Activated CD4-positive, alpha-beta T cell treated with anti-CD3 and anti-CD28 coated beads, Interleukin-2, Interleukin-4, amounts not matched to agents 100 ng/mL and 50 ng/mL, durations not matched to agents 16 hours and 8 hours (primary cell): ENCODE data around the gene PPFIBP2.

ENCODE experiments used
- DNase-seq: peaks from one replicate; pipeline ENCODE4 v3.0.0-alpha.2; 2020; ENCODE audit warnings: low spot score

Gene PPFIBP2

DNA sequence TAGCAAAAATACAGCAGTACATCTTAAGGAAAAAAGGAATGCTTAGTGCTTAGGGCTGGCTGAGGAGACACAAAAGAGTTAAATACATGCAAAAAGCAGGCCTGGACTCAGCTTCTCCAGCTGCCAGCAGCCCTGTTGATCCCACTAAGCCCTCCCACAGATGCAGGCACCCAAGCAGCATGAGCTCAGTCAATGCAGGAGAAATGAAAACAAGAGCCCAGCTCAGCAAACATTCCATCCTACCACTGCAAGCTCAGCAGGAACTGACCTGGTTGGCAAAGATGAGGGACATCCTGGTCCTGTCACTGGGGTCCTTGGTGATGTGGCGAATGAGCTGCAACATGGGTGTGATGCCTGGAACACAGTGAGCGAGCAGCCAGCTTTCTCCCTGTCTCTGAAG lies 153.7 kb downstream of the PPFIBP2 start:
- DNase-seq, result no peak

DNA sequence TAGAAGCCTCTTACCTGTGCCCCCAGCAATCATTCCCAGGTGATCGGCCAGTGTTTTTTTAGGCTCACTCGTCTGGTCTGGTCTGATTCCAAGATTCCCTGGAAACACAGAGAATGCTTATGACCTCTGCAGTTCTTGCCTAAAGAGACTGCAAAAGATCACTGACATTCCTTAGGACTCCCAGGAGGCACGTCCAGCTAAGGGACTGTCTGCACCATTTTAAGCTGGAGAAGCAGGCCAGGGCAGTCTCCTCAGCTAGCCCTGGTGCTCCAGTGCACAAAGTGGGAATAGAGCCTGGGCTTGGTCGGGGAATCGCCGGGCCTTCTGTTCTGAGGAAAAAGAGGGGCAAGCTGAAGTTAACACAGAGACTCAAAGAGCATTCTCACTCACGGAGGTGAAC lies 154.7 kb downstream of the PPFIBP2 start:
- no peak for DNase-seq

DNA sequence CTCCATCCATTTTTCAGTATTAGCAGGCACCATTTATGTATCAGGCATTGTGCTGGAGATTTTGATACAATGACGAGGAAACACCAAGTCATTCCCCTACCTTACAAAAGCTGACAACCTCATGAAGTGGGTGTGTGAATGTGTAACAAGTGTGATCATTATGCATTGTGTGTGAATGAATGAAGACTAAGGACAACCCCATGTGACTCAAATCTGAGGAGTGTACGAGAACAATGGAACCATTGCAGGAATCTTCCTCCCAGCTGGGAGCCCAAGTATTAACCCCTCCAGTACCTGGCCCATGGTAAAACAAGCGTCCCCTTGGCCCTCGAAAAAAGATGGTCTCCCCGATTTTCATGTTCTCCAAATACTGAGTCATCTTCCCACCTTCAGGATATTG lies 155.1 kb downstream of the PPFIBP2 start:
- DNase-seq, result no peak

DNA sequence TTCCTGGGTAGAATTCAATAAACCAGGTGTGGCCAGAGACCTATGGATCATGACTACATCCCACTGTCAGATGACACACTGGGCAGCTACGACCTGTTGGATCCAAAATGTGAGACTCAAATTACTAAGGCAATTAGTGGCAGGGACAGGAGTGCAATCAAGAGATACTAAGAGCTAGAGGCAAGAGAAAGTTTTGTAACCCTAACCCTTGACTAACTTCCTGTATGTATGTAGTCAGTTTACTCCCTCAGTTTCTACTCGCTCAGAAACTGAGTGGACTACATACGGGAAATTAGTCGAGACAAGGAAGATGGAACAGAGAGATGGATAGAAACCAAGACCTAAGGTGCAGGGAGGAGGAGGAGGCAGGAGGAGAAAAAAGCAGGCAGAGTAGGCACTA lies 156.8 kb downstream of the PPFIBP2 start:
- DNase-seq, result no peak

DNA sequence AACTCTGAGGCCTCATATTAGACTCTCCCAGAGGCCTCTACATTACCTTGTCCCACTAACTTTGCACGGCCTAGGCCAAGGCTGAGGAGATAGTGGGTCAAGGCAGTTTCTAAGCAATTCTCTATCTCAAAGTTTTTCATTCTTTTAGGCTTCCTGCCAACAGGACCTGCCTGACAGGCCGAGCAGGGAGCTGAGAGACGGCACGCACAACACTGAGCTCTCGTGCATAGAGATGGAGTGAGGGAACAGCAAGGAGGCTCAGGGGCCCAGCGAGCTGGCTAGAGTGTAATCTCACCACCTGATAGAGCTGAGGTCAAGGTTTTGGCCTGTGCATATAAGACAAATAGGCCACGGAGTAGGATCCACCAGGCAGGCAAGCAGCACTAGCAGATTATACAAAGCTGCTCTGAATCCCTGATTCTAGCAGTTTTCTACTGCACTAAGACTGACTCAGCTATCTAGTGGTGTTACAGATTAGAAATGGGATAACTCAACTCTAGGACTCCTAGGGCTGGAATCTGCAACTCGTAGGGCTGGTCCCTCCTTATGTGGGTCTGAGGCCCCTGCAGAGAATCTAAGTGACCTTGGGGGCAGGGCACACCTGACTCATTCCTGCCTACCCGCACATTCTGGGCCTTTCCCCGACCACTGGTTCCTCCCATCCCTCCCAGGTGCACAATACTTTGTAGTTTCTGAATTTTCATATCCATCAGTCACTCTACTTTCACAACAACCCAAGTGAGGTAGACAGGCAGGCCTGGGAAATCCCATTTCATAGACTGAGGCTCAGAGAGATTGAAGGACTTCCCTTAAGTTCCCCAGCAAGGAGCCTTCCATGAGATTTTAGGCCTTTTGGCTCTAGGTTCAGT lies 157.8 kb downstream of the PPFIBP2 start:
- DNase-seq, result no peak

DNA sequence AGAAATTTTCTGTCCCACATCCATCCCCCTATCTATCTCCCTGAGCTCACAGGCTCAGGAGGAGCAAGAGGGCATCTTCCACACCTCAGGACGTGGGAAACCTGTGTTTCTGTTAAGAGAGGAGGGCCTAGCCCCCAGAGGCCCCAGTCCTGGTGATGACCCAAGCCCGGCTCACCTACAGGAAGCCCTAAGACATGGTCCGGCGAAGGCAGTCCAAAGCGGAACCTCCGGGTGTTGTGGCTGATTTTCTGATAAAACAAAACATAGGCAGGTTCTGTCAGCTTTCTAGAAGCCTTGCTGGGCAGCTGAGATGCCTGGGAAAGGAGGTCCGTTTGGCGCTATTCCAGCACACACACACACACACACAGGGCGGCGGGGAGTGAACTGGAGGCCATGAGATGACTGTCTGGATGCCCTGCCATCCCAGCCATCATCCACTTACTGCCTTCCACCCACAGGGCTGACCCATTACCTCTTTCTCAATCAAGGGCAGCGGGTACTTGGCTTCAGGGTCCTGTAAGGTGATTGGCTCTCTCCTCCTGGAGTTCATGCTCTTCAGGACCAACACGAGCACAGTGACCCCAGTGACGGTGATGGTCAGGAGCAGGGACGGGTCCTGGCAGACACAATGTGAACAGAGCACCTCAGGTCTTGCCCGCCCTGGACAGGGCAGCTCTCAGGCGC lies 158.6 kb downstream of the PPFIBP2 start:
- DNase-seq, result no peak

DNA sequence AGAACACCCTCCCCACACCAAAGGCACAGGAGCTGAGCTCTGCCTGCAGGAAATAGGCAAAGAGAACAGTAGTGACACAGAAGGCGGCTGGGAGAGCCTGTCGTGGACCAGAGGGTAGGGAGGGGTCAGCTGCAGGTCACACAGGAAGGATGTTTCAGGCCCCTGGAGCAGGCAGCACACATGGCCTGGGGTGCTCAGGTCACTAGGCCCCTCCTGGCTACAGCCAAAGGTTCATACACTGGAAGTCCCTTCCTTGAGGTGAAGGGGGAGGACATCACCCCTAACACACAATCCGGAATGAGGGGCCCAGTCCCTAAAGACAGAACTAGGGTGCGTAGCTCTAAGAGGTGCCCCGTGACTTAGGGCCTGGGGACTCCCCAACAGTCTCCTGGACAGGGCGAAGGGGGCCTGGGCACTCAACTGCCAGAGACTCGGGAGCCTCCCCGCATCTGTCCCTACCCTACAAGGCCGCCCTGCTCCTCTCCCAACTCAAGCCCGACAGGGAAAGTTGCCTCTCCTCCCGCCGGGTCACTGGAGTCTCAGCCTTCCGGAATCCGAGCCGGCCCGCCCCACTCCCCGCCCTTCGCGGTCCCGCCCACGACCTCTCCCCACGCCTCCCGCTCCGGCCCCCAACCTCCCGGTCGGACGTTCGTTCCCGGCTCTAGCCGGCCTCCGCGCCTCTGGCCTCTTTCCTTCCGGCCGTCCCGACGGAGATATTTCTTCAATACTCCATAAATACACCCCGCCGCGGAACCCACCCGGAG lies 159.3 kb downstream of the PPFIBP2 start, which contains the start of gene CYB5R2:
CYB5R2 (minus strand) TSS at position 541 of the 764 bp plus-strand sequence. CDS start 675 bp downstream, outside the sequence.
- no peak for DNase-seq

DNA sequence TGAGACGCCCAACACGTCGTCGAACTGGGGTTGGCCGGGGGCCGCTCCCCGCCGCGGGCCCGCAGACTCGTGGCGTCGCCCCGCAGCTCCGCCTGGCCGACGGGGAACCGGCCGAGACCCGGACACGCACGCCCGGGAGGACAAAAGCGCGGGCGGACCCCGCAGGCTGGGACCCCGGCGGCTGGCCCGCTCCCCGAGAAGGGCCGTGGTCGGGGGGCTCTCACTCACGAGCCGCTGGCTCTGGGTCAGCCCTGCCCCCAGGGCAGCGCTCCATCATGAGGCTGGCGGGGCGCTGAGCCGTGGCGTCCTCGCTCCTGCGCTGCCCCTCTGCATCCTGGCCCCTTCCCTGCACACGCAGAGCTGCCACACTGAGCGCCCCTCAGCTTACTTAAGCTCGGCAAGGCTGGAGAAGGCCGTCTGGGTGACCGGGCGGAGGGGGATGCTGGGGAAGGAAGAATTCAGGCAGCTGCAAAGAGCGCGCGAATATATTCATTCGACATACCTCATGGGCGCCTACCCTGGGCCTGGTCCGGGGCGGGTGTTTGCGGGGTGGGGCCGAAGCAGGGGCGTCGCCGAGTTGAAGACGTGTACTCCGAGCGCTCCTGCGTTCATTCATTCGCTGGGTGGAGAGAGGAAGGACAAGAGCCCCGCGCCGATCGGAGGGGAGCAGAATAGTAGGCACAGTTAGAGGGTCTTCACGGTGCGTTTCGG lies 160.1 kb downstream of the PPFIBP2 start:
- DNase-seq, result no peak

DNA sequence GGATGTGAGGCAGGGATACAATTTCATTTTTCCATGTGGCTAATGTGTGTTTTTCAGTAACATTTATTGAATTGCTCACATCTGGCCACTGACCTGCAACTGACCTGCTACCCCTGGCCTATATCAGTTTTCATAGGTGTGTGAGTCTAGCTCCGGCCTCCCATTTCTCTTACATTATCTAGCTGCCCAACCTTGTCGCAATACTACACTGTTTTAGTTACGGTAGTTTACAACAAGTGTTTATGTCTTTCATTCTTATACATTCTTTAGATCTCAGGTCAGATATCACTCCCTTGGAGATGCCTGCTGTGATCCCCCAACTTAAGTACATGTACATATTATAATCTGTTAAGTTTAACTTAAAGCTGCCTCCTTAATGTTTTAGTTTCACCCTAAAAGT lies 161.8 kb downstream of the PPFIBP2 start:
- no peak for DNase-seq

DNA sequence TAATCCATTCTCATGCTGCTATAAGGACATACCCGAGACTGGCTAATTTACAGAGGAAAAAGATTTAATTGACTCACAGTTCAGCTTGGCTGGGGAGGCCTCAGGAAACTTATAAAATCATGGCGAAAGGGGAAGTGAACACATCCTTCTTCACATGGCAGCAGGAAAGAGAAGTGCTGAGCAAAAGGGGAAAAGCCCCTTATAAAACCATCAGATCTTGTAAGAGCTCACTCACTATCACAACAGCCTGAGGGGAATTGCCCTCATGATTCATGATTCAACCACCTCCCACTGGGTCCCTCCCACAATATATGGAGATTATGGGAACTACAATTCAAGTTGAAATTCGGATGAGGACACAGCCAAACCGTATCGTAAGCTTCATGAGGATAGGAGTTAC lies 163.3 kb downstream of the PPFIBP2 start:
- DNase-seq, result no peak

DNA sequence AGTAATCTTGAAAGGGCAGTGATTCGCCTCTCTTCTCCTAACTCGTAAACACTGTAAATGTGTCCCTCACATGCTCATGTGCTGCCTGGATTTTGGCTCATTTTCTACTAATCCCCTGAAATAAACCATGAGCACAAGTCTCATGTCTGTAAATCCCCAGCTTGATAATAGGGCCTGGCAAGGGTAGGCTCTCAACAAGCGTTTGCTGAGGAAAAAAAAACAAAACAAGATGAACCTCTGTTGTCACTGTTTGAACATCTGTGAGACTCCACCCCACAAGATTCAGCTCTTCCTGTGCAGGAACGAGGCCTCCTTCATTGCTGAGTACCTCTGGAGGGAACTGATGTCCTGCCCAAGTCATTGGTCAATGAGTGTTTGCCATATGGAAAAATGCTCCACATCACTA lies 164.0 kb downstream of the PPFIBP2 start:
- no peak for DNase-seq

DNA sequence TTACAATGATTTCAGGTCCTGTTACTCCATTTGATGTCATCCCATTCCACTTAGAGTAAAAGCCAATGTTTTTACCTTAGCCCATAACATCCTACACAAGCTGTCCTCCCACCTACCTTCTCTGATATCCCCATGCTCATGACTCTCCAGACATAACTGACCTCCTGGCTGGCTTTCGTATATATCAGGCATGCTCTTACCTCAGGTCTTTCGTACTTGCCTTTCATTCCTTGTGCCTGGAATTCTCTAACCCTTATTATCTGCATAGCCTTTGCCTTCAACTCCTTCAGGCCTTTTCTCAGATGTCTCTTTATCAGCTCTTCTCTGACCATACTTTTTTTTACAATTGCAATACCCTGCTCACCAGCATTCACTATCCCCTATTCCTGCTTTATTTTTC lies 169.8 kb downstream of the PPFIBP2 start:
- DNase-seq, result no peak

DNA sequence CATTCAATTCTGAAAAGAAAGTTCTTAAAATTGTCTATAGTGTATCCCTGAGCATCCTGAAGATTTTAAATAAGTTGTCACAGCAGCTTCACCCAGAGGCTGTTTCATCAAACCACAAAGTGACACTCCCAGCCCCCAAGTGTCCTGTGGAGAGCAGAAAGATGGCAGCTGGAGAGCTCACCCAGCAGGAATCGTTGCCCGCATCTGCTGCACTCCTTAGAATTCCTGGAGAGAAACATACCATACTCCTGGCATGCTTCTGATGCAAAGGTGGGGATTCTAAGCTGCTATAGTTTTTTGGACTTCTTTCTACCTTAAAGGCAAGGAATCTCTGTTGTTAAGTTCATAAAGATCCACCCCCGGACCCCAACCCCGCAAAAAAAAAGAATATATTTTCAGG lies 173.0 kb downstream of the PPFIBP2 start:
- no peak for DNase-seq

DNA sequence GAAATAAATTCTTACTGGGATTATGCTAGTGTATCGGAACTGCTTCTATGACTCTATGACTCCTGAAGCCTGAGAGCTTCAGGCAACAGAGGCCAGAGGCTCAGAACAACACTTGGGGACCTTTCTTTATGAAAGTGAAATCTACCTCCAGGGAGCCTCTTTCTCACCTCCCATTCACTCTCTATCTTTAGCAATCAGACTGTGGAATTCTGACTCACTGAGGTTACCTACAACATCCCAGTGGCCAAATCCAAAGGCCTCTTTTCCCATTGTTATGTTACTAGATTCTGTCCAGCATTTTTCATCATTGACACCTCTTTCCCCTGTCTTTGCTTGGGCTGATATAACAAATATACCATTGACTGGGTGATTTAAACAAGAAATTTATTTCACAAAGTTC lies 173.6 kb downstream of the PPFIBP2 start:
- no peak for DNase-seq

DNA sequence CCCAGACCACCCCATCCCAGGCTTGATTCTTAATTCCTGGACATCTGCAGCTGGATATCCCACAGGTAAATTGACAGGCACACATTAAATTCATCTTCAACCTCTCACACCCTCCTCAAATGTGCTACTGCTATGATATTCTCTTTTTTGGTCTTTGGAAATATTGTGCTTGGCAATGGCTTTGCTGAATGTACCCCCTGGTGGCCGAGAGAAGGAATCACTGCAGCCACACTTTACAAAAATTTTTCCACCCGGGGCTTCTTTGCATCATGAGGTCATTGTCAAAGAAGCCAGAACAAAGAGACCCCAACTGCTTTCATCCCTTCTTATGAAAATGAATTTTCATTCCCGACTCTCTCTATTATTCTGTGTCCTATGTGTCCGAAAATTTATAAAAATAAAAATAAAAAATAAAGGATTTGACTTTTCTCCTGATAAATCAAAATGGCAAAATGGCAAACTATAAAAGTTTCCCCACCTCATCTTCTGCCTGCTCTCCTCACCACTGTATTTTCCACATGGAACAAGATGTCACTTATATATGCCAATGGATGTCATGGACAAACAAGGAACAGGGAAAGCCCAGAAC lies 174.5 kb downstream of the PPFIBP2 start:
- DNase-seq, result no peak

DNA sequence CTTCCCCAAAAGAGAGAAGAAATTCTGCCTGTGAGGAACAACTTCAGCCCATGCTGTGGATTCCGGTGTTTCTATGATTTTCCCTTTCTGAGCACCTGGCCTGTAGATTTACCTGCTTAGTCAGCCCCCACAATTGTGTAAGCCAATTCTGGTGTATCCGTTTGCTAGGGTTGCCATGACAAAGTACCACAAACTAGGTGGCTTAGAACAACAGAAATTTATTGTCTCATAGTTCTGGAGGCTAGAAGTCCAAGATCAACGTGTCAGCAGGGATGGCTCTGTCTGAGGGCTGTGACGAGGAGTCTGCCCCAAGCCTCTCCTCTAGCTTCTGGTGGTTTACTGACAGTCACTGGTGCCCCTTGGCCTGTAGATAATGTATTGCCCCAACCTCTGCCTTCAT lies 175.4 kb downstream of the PPFIBP2 start:
- no peak for DNase-seq

DNA sequence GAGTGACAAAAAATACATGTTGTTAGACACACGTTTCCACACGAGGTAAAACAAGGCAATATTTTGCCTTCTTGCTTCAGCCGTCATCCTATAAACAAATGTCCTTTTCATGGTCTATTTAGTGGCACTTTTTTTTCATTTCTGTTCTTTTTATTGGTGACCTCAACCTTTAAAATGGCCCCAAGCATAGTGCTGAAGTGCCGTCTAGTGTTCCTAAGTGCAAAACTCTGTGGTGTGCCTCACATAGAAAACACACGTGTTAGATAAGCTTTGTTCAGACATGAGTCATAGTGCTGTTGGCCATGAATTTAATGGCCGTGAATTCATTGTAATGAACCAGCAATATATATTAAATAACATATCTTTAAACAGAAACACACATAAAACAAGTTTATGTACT lies 176.8 kb downstream of the PPFIBP2 start:
- DNase-seq, result no peak

DNA sequence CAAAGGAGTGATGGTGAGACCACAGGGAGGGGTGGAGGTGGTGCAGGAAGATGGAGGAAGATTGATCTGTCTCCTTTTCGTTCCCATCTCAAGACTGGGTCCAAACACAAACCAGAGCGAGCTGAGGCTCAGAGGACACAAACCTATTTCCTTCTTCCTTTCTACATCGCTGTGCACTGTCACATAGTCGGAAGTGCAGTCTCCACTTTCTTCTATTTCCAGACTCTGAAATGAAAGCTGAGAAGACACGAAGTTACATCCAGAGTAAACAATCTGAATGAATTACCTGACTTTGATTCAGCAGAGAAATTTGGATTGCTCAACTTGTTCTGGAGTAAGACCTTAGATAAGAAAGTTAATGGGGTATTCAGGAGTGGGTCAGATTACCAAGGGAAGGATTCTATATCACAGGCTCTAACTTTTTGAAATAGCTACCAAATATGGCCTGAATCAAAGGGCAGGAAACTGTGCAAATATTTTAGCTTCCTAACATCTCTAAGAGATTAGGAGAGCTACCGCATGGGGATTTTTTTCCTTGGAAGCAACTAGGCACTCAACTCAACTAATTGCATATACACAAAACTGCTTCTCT lies 178.1 kb downstream of the PPFIBP2 start:
- no peak for DNase-seq

DNA sequence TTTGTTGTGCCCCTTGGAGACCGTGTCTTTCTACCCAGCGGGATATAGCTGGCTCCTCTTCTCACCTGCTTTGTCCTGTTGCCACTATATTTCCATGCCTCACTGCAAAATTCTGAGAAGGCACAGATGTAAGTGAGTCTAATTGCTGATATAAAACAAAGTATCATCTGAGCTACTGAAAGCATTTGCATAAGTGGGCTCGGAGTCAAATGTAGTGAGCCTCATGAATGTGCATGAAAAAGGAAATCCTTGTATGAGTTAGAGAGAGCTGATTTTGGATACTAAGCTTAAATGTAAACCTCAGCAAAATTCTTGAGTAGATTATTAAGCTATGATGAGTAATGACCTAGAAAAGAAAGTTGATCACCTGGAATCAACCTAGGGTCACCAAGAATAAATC lies 178.6 kb downstream of the PPFIBP2 start:
- DNase-seq, result no peak

DNA sequence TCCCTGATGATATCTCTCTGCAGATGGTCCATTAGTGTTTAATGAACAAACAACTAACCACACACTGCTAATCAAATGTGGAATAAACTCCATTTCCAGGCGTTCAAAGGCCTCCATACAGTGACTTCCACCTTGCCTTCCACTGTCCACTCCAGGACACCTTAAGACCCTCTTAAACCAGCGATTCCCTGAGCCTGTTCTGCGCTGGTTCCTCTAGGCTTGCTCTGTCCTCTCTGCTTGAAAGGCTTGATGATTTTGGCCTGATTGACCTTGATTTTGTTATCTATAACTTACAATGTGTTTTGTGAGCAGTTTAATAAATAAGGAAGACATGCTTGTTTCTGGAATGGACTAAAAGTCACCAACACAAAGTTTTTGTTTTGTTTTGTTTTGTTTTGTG lies 180.4 kb downstream of the PPFIBP2 start:
- DNase-seq, result no peak

DNA sequence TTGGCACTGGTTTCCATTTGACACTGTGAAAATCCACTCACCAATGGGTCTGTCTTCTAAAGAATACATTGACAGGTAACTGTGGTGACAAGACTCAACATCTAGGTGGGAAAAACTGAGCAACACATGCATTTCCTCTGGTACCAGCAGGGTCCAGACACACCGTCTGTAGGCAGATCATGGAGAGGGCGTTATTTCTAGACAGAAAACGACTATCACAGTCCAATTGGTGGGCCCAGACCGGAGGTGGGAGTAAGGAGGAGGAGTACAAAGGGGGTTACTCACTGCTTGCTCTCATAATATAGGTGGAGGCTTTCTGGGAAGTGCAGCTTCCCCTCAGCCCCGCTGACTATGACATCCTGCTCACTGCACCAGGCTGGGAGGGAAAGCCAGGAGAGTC lies 182.6 kb downstream of the PPFIBP2 start:
- DNase-seq, result no peak
